Fibroblast of the conjunctiva (primary cell): Measurements from ENCODE around the gene MYO5B.
"Not testable (repeated sequence)": the region's sequence is repeated elsewhere in the genome, so short reads cannot be mapped to it uniquely, and the experiment has no call there.

Source experiments
- DNase-seq: peaks from one replicate; pipeline ENCODE4 v3.0.0-alpha.2; 2010; ENCODE audit warnings: low read depth

MYO5B gene

DNA sequence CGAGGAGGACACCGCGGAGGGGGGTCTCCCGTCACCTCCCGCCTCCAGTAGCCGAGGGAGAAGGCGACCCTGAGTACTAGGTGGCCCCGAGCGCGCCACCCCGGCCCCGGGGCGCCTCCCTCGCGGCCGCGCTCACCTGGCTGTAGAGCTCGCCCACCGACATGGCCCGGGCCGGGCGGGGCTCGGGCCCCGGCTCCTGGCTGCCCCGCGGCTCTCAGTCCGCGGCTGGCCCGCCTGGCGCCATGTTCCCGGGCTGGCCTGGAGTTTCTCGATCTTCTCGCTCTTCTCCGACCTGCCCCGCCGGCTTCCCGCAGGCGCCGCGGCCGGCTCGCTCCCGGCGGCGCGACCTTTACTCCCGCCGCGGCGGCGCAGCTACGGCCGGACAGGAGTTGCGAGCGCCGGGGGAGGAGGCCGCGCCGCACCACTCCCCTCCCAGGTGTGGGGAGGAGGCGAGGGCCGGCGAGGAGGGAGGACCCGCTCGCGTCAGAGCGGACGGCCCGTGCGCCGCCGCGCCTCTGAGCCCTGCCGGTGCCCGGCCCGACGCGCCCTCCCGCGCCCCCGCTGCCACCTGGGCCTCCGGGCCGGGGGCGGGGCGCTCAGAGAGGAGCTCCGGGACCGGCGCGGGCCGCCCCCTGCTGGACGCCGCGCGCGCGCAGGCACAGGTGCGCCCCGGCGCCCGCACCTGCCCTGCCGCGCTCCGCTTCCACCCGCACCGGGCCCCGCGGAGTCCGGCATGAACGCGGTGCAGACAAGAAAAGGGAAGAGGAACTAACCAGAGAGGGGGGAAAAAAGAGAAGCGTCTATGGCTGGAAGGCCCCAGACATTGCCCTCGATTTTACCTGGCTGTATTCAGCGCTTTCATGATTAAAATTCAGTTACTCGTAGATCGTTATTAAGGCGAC lies at the start of gene MYO5B:
MYO5B (minus strand) TSS at position 517 of the 902 bp plus-strand sequence; CDS start at position 163, 354 bp downstream.
- DNase-seq: no peak

DNA sequence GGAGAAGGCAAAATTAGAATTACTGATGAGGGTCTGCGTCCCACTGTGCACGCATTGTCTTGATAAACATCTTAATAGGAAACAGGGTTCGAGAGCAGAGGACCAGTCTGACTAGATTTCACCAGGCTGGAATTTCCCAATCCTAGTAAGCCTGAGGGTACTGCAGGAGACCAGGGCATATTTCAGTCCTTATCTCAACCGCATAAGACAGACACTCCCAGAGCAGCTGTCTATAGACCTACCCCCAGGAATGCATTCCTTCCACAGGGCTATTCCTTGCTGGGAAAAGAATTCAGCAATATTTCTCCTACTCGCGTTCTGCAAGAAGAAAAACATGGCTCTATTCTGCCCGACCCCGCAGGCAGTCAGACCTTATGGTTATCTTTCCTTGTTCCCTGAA lies 46.8 kb upstream of the MYO5B start:
- not testable (repeated sequence) for DNase-seq

DNA sequence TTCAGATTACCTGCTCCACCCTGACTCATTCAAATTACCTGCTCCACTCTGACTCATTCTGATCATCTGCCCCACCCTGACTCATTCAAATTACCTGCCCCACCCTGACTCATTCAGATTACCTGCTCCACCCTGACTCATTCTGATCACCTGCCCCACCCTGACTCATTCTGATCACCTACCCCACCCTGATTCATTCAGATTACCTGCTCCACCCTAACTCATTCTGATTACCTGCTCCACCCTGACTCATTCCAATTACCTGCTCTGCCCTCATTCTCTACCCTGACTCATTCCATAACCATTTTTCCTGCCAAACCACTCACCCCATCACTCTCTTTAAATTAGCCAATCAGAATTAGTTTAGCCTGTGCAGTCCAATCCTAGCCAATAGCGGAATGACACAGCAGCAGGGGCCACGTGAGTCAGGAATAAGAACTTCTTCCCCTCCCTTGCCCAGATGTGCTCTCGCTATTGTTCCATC lies 45.2 kb upstream of the MYO5B start:
- no peak for DNase-seq

DNA sequence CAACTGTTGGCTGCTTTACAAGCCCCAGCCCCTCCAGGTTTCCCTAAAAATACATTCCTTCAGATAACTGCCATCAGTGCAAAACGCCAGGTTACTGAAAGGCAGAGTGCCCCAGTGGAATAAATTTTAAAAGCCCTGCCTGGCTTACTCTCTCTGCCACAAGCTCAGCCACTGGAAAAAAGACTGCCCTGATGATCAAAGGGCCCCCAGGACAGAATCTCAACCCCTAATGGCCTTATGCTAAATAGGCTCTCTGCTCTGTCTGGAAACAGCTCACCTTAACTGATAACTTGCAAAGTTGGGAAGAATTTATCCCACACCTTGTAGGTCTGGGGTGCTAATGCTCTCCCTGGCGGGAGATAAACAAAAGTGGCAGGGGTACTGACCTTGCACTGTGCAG lies 37.5 kb upstream of the MYO5B start:
- DNase-seq: no peak

DNA sequence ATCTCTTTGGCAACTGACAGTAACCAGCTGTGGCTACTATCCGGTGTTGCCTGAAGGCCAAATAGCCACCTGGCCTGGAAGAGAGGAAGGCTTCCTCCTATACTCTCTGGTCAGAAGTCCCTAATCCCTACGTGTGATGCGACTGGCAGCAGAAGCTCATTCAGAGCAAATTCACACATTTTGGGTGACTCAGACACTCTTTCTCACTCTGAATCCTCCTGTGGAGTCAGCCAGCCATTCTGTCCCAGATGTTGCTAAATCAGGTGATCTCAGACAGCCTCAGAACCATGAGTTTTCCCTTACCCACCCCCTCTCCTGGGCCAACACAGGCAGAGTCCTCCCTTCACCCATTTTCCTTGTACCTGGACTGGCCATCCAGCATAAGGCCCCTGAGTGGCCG lies 36.7 kb upstream of the MYO5B start:
- DNase-seq: no peak

DNA sequence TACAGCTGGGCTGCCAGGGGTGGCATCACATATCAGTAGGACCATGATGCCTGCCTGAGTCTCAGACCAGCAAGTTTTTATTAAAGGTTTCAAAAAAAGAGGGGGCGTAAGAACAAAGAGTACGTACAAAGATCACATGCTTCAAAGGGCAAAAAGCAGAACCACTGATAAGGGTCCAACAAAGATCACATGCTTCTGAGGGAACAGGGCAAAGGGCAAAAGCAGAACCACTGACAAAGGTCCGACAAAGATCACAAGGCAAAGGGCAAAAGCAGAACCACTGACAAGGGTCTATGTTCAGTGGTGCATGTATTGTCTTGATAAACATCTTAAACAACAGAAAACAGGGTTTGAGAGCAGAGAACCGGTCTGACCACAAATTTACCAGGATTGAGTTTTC lies 25.3 kb upstream of the MYO5B start:
- DNase-seq: not testable (repeated sequence)

DNA sequence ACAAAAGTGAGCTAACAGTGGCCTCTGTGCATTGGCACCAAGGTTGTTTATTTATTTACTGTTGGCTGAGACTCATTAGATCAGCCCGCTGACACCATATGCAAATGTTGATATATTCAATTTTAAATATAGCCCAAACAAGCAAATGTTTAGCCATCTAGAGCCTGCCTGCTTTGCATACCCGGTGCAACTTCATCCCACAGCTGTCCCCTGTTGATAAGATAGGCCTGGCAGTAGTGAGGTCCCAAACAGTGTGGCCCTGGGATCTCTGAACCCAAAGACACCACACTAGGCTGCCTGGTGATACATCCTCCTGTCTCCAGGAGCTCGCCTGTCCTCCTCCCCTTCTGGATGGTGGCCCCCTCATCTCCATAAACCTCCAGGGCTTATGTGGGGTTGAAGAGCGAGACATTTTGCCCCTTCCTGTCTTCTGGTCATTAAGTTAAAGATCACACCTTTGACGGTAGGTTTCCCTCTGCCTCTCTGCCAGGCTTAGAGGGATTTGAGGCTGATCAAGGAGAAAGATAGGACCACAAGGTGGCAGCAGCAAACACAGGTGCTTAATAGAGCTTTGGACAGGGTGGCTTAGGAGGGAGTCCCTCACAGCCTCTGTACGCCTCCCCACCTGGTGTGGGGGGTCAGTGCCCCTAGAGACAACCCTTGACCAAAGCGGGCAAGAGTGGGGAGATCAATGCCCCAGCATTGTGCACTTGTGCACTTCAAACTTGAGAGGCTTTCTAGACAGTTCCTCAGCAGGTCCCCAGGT lies 23.7 kb upstream of the MYO5B start:
- DNase-seq: no peak

DNA sequence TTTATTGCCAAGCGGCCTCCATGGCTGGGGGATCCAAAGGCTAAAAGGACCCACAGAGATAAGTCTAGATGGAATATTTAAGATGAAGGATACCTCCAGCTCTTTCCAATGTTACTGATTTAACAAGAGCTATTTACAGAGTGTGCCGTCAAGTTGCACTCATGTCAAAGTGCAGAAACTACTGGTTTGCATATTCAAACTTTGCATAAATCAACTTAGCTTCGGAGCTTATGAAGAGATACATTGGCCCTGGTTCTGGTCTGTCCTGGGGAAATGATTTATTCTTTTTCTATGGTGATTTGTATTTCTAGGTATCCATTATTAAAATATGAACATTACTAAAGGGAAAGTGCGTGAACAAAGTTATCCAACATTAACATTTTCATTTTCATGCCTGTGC lies 14.4 kb upstream of the MYO5B start:
- no peak for DNase-seq

DNA sequence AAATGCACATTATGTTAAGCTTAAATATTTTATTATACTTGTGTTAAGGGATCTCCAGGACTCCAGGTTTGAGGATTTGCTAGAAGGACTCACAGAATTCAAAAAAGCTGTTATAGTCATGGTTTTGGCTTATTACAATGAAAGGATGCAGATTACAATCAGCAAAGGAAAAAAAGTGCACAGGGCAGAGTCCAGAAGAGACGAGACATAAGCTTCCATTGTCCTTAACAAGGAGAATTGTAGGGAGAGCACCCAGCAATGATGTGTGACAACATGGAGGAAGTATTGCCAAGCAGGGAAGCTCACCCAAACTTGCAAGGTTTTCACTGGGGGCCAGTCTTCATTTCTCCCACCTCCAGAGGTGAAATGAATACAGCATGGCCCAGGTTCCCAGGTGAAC lies 12.8 kb upstream of the MYO5B start:
- DNase-seq: no peak

DNA sequence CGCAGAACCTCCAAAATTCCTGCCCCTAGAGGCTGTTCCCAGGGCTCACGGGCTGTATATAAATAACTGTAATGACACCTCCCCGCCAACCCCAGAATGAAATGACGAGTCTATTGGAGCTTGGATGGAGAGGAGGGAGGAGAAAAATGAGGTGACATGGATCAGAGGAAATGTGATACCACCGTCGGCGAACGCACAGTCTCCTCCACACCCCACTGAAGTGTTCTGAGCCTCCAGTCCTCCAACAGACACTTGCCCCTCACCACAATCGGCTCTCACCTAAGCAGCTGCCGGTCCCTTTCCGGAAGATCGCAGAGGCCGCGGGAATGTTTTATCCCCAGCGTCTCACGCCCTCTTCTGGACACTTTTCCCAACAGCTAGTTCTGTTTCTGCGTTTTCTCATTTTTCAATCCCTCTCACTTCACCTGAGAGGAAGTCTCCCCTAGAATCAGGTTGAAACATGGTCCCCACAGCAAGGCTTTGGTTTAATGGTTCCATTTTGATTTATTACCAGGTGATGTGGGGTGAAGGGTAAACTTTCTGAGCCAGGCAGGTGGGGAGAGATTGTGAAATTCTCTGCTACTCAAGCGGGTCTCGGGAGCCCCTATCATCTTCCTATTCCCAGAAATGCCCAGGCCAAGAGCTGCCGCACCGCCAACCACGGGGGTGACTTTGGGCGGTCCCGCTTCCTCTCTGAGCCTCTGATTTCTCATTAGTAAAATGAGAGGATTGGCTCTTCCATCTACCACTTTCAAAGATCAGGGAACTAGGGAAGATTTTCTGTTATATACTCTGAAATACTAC lies 9.1 kb upstream of the MYO5B start:
- peak; percentile 21 for DNase-seq

DNA sequence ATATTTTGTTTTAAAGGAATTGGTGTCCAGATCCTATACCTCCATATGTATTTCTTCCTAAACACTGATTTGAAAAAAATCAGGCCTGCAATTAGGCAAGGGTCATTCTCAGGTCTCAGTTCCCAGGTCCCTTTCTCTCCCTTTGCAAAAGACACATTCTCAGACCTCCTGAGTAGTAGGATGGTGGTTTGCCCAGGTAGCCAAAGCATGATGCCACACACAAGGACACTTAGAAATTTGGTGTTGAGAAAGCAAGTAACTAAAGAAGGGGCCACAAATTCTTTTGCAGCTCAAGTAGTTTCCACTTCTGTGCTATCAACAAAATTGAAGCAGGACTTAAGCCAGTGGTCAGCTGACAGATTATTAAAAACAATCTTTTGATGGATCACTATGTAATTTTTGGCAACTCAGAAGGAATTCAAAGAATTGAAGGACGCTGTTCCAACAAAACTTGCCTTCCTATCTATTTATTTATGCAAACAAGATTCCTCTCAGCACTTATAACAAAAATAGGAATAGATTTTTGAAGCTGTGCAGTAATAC lies 6.6 kb upstream of the MYO5B start:
- DNase-seq: no peak

DNA sequence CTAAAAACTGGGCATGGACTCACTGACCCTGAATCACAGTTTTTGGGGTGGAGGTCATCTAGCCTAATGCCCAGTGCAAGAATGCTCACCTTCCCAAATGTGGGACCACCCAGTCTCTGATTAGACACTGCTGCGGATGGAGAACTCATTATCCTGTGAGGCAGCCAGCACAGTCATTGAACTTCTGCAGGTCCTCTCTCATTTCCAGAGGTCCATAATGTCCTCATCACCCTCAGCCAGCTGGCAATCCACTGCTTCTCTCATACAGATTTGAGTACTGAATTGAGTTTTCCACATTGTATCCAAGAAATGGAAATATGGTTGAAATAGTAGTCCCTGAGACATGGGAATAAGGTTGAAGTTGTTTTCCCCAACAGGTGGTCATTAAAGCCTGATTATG lies 5.0 kb upstream of the MYO5B start:
- no peak for DNase-seq

DNA sequence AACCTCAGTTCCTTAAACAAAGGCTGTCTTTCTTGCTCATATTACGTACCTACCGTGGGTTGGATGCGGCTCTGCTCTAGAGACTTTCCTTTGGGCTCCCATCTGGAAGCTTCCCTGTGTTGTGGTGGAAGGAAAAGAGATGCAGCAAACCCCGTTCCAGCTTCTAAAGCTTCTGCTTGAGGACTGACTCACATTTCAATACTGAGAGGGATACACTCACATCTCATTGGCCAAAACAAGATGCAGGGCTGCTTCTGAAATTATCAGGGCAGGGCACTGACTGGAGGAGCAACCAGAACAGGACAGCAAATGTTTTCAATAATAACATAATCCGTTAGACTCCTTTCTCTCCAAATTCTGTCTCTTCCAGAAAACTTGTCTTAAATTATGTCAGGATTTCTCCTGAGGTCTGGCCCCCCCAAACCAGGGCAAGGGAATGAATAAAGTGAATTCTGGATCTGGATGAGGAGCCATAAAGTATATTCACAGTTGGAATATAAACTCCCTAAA lies 4.5 kb upstream of the MYO5B start:
- peak; percentile 5 for DNase-seq

DNA sequence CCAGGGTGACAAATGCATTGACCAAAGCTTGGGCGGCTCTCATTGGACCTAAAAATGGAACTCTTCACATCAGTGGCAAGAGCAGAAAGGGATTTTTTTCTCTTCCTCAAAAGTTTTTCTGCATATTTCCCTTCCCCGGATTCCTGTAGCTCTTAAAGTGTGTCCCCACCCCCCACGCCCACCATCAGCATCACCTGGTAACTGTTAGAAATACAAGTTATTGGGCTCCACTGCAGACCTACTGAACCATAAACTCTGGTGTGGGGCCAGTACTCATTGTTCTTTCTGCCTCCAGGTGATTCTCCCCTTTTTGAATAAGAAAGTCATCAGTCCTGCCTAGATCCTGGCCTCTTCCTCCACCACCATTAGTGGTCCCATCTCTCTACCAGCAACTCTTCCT lies 1.3 kb upstream of the MYO5B start:
- no peak for DNase-seq

DNA sequence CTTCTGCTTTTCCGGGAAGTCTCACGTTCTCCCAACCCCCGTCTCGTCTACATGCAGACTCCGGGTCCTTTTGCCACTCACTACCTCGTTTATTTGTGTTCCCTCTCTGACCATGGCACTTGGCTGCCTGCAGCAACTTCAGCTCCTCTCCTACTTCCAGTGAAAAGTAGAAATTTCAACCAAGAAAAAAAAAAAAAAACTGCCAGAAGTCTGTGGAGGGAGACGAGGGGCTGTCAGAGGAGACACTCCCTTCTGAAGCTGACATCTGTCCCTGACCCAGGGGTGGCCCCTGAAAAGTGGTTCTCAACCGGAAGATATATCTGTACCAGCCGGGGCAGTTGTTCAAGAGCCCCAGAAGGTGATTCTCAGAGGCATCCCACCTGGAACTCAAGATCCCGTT lies 742 bp upstream of the MYO5B start:
- DNase-seq: no peak

DNA sequence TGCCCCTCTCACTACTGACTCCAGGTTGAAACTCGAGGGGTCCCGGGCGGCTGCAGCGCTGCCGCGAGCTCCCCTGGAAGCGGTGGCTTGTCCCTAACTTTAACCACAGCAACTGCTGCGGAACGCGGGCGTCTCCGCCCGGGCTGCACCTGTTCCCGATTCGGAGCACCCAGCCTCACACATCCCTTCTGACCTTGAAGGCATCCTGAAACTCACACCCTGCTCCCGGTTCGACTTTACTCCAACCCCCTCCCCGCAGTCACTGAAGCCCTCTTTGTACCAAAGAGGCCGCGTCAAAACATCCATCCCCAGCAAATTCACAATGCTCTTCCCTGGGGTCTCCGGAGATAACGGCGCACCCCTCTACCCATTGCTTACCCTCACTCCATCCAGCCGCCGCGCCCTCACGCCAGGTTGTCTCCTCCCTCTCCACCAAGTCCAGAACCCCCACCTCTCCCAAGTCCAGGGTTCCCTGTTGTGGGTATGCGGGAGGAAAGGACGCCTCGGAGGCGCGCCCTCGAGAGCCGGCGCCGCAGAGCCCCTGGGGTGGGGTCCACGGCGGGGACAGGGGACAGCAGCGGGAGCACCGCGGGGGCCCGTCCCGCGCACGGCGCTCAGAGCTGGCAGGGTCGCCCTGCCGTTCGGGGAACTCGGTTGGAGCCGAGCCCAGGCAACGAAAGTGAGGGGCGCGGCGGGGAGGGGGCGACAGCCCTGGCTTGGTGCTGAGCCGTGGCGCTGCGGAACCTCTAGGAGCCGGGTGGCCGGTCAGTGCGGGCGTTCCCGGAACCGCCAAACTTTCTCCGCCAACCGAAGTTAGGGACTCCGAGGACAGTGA lies 934 bp downstream of the MYO5B start:
- DNase-seq: no peak

DNA sequence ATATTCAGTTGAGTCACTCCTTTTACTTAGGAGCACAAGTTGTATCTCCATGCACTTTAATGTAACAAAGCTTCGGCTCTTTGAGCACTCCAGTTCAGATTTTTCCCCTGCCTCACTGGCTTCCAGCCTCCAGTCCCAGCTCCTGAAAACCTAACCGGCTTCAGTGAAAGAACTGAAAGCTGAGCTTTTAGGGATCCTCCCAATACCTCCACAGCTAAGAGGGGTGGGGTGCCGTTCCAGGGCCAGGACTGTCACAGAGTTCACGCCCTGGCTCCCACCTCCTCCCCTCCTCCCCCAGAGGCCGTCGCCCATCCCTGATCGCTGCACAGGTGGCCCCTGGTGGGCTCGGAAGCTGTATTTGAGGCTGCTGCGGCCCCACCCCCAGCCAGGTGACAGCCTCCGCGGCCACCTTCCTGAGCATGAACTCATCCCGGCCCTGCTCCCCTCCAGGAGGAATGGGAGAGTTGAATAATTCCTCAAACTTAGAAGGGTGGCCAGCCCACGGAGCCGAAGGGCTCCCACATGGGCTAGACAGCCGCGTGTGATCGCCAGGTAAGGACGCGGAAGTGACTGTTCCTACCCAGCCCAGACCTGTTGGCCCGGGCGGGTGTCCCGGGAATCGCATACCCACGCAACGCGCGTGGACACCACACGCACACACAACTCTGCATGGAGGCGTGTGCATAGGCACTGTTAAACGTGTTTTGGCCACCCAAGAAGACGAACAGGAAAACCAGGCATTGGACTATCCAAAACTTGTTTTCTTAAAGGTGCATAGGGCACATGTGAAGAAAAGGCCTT lies 1.8 kb downstream of the MYO5B start:
- DNase-seq: no peak

DNA sequence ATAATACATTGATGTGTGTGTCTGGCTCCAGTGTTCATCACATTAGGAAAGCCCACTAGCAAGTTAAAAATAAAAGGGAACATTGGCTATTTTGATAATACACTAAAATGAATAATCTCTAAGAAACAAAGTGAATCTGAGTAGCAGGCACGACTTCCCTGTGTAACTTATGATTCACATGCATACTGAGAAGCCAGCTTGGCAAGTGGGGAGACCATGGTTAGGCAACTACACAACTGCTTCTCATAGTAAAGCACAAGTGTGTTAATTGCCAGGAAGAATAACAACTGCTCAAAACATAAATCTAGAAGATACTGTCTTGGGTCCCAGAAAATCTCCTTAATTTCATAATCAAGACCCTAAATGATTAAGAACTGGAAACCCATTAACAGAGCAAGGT lies 4.0 kb downstream of the MYO5B start:
- no peak for DNase-seq

DNA sequence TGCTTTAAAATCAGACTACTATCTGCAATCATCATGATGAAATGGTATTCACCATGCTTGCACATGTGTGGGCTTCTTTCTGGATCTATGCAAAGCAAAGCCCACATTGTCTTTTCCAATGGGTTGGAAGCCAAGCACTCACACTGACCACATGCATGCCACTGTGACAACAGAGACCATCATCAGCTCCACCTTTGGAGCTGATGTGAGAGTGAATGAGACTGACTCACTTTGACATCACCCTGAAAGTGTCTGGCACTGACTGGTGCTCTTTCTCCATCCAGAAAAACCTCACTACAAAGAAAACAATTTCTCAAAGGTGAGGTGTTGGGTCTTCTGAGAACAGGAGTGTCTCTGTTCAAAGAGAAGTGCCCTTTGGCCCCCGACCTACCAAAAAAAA lies 4.7 kb downstream of the MYO5B start:
- DNase-seq: no peak

DNA sequence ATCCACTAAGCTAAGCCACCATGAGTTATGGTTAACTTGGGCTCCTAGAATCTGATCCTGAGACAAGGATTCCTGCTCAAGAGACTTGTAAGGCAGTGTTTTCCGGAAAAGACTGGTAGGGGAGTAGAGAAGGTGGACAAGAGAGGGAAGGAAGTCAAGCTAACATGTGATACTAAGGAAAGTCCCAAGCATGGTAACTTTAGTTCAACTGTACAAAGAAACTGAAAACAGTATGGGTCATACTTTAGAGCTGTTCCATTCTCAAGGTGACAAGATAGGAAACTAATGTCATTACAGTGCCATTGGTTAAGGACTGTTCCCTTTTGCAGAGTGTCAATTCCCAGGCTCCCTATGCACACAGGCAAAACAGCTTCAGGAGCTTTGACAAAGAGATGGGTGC lies 5.8 kb downstream of the MYO5B start:
- DNase-seq: no peak
